Activated T-cell treated with anti-CD3 and anti-CD28 coated beads, Interleukin-2, amount 50 U/mL, for 4 hours (primary cell): ENCODE results near the gene POMT2. TPM values are rescaled to one million over a fixed set of nuclear protein-coding genes. Genes with fewer than 3 reads are reported as not detected.
A peak's percentile ranks its signal among the peaks of the same experiment; 100 is the strongest.

Source experiments
- ATAC-seq, 2 donors: fragments of 200-7000 bp; cut with Tn5 transposase; one replicate each; pipeline ENCODE4 v1.10.0; 2021
- DNase-seq: peaks from one replicate; pipeline ENCODE4 v3.0.0-alpha.2; 2020
- H3K27me3 Mint-ChIP-seq: one replicate; pipeline ENCODE4 v1.8.0; 2021; ENCODE audit warnings: low read depth, mixed read lengths
- H3K36me3 Mint-ChIP-seq: one replicate; pipeline ENCODE4 v1.8.0; 2022; ENCODE audit warnings: mixed read lengths; ENCODE audit not compliant: insufficient read depth
- H3K4me1 Mint-ChIP-seq: one replicate; pipeline ENCODE4 v1.8.0; 2021; ENCODE audit warnings: low read depth, mixed read lengths
- H3K4me3 Mint-ChIP-seq: one replicate; pipeline ENCODE4 v1.8.0; 2021; ENCODE audit warnings: mild to moderate bottlenecking, moderate library complexity, mixed read lengths
- H3K9me3 Mint-ChIP-seq: one replicate; pipeline ENCODE4 v1.8.0; 2021; ENCODE audit warnings: mixed read lengths
- total RNA-seq, 3 donors: library from RNA; stranded (reverse); gene quantifications; one replicate each; pipeline ENCODE4 v1.2.1, GENCODE V29; 2021

POMT2 gene
- total RNA-seq, 3 donors from 2014 or later = 18.0 to 22.2 (median 19.2) TPM

DNA sequence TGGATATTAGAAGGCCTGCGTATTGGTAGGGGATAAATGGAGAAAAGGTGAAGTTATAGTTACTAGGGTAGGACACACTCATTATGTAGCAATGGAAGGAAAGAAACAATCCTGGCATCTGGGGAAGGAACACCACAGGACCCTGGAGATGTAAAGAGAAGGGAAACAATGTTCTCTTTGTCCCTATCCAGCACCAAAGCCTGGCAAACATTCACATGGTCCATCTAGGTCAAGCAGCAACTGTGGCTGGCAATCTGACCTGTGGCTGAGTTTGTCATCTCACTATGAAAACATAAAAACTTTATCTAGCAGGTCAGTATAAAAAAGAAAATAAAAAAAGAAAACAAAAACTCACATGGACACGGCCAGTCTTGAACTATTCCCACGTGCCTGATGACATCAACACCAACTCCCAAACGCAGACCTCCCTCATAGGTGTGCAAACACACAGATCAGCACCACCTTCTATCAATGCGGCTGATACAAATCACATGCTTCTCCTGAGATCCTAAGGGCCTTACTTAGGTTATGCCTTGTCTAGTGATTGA, 2.6 kb downstream of the POMT2 start:
- peaks cover 14% of the 10 kb centered on the region for H3K4me1 Mint-ChIP-seq
- H3K27me3 Mint-ChIP-seq = no peaks in the 10 kb centered on the region
- DNase-seq (no peak), ATAC-seq (no peak)
- no peak overlapping the region for H3K4me3 Mint-ChIP-seq
- H3K9me3 Mint-ChIP-seq = no peaks in the 10 kb centered on the region
- H3K36me3 Mint-ChIP-seq = no peaks in the 10 kb centered on the region

- Mint-ChIP-seq H3K4me1 (peaks cover 8% of the 10 kb centered on the region), H3K9me3 (no peaks in the 10 kb centered on the region), H3K4me3 (no peak overlapping the region), H3K36me3 (no peaks in the 10 kb centered on the region), H3K27me3 (no peaks in the 10 kb centered on the region)
- no peak for ATAC-seq
- no peak for DNase-seq
Measured at GRCh38 chr14:77316872-77317301, 3.8 kb downstream of the POMT2 start.

DNA sequence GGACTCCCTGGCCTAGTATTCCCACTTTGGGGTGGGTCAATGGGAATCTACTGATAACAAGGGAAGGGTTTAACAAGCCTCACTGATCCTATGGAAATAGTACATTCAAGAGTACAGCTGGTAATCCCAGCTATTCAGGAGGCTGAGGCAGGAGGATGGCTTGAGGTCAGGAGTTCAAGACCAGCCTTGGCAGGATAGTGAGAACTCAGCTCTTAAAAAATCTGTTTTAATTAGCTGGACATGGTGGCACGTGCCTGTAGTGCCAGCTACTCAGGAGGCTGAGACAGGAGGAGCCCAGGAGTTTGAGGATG, 4.5 kb downstream of the POMT2 start:
- ATAC-seq (no peak), DNase-seq (no peak)
- Mint-ChIP-seq H3K4me3 (no peak overlapping the region), H3K4me1 (peaks cover 6% of the 10 kb centered on the region), H3K36me3 (no peaks in the 10 kb centered on the region), H3K9me3 (no peaks in the 10 kb centered on the region), H3K27me3 (no peaks in the 10 kb centered on the region)

DNA sequence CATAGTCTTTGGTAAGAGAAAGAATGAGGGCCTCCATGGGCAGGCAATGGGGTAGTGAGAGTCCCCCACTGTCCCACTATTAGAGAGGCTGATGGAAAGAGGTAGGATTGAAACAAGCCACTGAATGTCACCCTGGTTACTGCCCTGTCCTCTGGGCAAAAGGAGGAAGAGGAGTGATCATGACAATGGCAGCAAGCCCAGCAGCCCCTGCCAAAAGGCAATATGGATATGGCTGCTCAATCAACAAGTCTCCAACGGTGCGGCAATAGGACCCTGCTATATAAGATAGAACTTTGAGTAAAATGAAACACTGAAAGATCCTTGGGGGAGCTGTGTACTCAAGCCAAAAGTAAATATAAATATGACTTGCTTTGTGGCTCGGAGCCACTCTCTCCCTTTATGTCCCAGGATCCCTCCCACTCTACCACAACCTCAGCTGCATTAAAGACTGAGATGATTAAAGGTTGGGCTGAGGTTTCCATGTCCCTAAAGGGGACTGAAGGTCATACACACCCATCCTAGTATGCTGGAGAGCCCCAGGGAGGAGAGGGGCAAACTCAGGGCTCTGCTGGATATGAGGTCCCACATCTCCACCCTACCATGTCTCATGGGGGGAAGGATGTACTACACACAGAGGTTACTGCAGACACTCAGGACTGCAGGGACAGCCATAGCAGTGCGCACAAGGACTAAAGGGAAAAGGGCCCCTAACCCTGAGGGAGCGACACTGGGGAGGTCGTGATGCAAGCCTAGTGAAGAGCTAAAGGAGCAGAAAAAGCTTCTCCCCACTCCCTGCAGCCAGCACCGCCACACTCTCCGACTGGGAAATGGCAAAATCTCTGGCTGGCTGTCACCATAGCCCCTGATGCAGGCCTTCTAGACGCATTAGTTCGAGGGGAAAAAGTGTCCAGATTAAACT, 5.9 kb downstream of the POMT2 start:
- Mint-ChIP-seq H3K4me3 (no peak overlapping the region), H3K4me1 (peaks cover 2% of the 10 kb centered on the region), H3K36me3 (peaks cover 2% of the 10 kb centered on the region), H3K9me3 (no peaks in the 10 kb centered on the region), H3K27me3 (no peaks in the 10 kb centered on the region)
- ATAC-seq (no peak), DNase-seq (no peak)

GRCh38 chr14:77314043-77314442, 6.6 kb downstream of the POMT2 start:
- Mint-ChIP-seq H3K9me3 (no peaks in the 10 kb centered on the region), H3K36me3 (peaks cover 2% of the 10 kb centered on the region), H3K27me3 (no peaks in the 10 kb centered on the region), H3K4me3 (no peak overlapping the region), H3K4me1 (peaks cover 2% of the 10 kb centered on the region)
- DNase-seq (no peak), ATAC-seq (no peak)

GRCh38 chr14:77313371-77313770, 7.3 kb downstream of the POMT2 start:
- no peak for ATAC-seq
- peaks cover 2% of the 10 kb centered on the region for H3K36me3 Mint-ChIP-seq
- DNase-seq = no peak
- H3K4me3 Mint-ChIP-seq = no peak overlapping the region
- no peaks in the 10 kb centered on the region for H3K9me3 Mint-ChIP-seq
- H3K27me3 Mint-ChIP-seq = no peaks in the 10 kb centered on the region
- peaks cover 2% of the 10 kb centered on the region for H3K4me1 Mint-ChIP-seq

GRCh38 chr14:77311217-77311616, 9.5 kb downstream of the POMT2 start:
- no peak overlapping the region for H3K4me3 Mint-ChIP-seq
- H3K4me1 Mint-ChIP-seq = peaks cover 2% of the 10 kb centered on the region

DNA sequence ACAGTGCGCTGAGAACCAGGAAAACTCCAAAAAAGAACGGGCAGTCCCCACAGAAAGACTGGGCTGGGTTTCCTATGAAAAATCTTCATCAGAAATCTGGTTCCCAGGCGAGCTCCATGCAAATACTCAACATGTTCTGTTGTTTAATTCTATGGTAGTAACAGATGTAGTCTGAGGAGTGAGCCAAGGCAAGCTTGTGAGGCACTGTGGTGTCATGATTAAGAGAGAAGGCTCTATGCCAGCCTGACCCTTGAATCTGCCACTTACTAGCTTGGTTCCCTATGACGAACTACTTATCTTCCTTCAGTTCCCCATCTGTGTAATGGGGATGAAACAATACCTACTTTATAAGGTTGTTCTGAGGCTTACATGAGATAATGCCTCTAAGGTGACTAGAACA, 10.7 kb downstream of the POMT2 start:
- peaks cover 2% of the 10 kb centered on the region for H3K4me1 Mint-ChIP-seq
- no peak overlapping the region for H3K4me3 Mint-ChIP-seq
- ATAC-seq (no peak), DNase-seq (no peak)
- no peaks in the 10 kb centered on the region for H3K9me3 Mint-ChIP-seq
- H3K36me3 Mint-ChIP-seq = peaks cover 2% of the 10 kb centered on the region
- no peaks in the 10 kb centered on the region for H3K27me3 Mint-ChIP-seq

More at GRCh38 chr14:77311217-77311616, 9.5 kb downstream of the POMT2 start:
- Mint-ChIP-seq H3K9me3 (no peaks in the 10 kb centered on the region), H3K36me3 (peaks cover 2% of the 10 kb centered on the region), H3K27me3 (no peaks in the 10 kb centered on the region)
- no peak for ATAC-seq
- DNase-seq = no peak

- no peaks in the 10 kb centered on the region for H3K27me3 Mint-ChIP-seq
- H3K4me1 Mint-ChIP-seq = peaks cover 2% of the 10 kb centered on the region
- H3K4me3 Mint-ChIP-seq = no peak overlapping the region
- H3K9me3 Mint-ChIP-seq = no peaks in the 10 kb centered on the region
- ATAC-seq (no peak), DNase-seq (no peak)
- peaks cover 8% of the 10 kb centered on the region for H3K36me3 Mint-ChIP-seq
Measured at GRCh38 chr14:77309131-77309530, 11.6 kb downstream of the POMT2 start.

- ATAC-seq (no peak), DNase-seq (no peak)
- Mint-ChIP-seq H3K4me3 (no peak overlapping the region), H3K36me3 (peaks cover 10% of the 10 kb centered on the region), H3K4me1 (peaks cover 17% of the 10 kb centered on the region), H3K27me3 (no peaks in the 10 kb centered on the region), H3K9me3 (no peaks in the 10 kb centered on the region)
Measured at GRCh38 chr14:77306851-77307496, 13.7 kb downstream of the POMT2 start.

- no peak for DNase-seq
- H3K4me3 Mint-ChIP-seq = no peak overlapping the region
- peaks cover 17% of the 10 kb centered on the region for H3K4me1 Mint-ChIP-seq
- peaks cover 10% of the 10 kb centered on the region for H3K36me3 Mint-ChIP-seq
- H3K27me3 Mint-ChIP-seq = no peaks in the 10 kb centered on the region
- no peaks in the 10 kb centered on the region for H3K9me3 Mint-ChIP-seq
- ATAC-seq = no peak
Measured at GRCh38 chr14:77306416-77306815, 14.3 kb downstream of the POMT2 start.

DNA sequence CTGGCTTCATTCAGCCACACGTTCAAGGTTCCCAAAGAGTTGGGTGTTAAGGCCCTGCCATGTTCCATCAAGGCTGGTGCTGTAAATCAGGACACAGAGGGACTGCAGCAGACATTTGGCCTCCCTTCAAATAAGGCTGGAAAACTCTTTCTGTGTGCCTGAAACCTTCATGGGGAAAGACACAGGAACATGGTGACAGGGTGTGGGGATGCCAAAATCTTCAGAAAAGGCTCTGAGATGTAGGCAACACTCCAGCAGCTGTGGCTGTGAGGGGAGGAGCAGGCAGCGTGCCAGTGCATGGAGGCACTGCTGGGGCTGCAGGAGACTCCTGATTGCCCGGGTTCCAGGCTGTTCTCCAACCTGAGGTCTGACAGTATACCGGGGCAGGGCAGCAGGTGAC, 15.0 kb downstream of the POMT2 start:
- no peaks in the 10 kb centered on the region for H3K27me3 Mint-ChIP-seq
- H3K9me3 Mint-ChIP-seq = no peaks in the 10 kb centered on the region
- DNase-seq (no peak), ATAC-seq (no peak)
- peaks cover 10% of the 10 kb centered on the region for H3K36me3 Mint-ChIP-seq
- H3K4me1 Mint-ChIP-seq = peaks cover 17% of the 10 kb centered on the region
- H3K4me3 Mint-ChIP-seq = no peak overlapping the region

DNA sequence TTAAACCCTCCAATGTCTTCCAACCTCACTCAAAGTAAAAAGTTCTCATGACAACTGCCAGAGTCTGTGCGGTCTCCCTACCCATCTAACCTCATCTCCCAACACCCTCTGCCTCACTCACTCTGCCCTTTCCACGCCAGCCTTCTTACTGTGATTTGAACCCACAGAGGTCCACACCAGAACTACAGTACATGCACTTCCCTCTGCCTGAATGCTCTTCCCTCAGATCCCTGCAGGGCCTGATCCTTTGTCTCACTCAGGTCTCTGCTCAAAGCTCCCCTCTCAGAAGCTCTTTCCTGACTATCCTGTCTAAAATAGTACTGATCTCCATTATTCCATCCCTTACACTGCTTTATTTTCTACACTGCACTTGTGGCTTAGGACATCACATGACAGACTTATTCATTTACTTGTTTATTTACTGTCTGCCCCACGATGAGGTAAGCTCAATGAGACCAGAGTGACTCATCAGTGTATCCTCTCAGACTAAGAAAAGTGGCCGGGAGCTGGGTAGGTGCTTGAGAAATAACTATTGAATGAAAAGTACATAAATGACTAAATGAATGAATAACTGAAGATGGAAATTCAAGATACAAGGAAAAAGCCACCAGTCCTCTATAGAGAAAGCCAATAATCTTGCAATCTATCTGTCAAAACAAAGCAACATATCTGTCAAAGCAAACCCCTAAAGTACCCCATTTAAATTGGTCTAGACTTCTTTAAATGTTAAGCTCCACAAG, 17.1 kb downstream of the POMT2 start:
- peaks cover 15% of the 10 kb centered on the region for H3K4me1 Mint-ChIP-seq
- DNase-seq = no peak
- H3K4me3 Mint-ChIP-seq = peak overlapping the region; percentile 0

GRCh38 chr14:77302926-77303325, 17.8 kb downstream of the POMT2 start:
- Mint-ChIP-seq H3K9me3 (no peaks in the 10 kb centered on the region), H3K4me3 (no peak overlapping the region), H3K27me3 (no peaks in the 10 kb centered on the region), H3K36me3 (peaks cover 21% of the 10 kb centered on the region), H3K4me1 (peaks cover 15% of the 10 kb centered on the region)
- peak; percentile 91 for ATAC-seq
- no peak for DNase-seq

More for the DNA sequence above, 17.1 kb downstream of the POMT2 start:
- ATAC-seq = peak; percentile 69
- H3K27me3 Mint-ChIP-seq = no peaks in the 10 kb centered on the region
- H3K9me3 Mint-ChIP-seq = no peaks in the 10 kb centered on the region
- peaks cover 15% of the 10 kb centered on the region for H3K36me3 Mint-ChIP-seq
